Raji (cell line): ENCODE measurements around the gene ME2.

Experiments used
- POLR2A ChIP-seq: IDR thresholded peaks from 2 replicates; pipeline ENCODE4 v1.6.1; 2011; ENCODE audit warnings: low read depth, low read length, control low read depth; ENCODE audit not compliant: insufficient read depth

Gene ME2

DNA sequence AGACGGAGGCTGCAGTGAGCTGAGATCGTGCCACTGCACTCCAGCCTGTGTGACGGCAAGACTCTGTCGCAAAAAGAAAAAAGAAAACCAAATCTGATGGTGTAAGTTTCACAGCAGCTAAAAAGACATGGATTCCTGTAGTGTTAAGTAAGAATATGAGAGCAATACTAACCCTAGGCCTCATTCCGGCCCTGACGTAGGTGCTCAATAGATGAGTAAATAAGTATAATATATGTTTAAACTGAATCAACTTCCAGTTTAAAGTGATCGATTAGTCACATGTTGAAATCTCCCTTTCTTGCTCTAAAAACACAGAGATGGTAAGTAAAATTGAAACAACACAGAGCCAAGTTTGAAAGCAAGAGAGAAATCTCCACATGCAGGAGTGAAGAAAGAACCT lies 8.0 kb downstream of the ME2 start:
- no peak for TF ChIP-seq POLR2A

- TF ChIP-seq POLR2A = no peak
These were observed 16.6 kb downstream of the ME2 start for GRCh38 chr18:50895350-50896045.

GRCh38 chr18:50896093-50896492 lies 17.2 kb downstream of the ME2 start:
- TF ChIP-seq POLR2A = no peak

DNA sequence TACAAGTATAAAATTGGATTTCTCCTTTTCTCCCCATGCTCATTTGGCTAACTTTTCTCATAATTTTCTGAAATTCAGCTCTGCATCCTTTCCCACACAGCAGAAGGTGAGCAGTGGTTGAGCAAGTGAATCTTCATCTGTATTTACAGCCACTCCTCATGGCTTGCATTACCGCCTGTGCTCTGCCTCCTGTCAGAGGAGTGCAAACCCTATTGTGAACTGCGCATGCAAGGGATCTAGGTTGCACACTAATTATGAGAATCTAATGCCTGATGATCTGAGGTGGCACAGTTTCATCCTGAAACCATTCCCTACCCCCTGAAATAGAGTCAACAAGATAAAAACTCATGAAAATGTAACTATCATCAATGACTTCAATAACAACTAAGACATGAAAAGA lies 20.0 kb downstream of the ME2 start:
- no peak for TF ChIP-seq POLR2A

- TF ChIP-seq POLR2A = no peak
These were observed 23.9 kb downstream of the ME2 start for GRCh38 chr18:50902797-50903196.

GRCh38 chr18:50906843-50907242 lies 27.9 kb downstream of the ME2 start:
- no peak for TF ChIP-seq POLR2A

GRCh38 chr18:50909261-50909660 lies 30.3 kb downstream of the ME2 start:
- TF ChIP-seq POLR2A = no peak

DNA sequence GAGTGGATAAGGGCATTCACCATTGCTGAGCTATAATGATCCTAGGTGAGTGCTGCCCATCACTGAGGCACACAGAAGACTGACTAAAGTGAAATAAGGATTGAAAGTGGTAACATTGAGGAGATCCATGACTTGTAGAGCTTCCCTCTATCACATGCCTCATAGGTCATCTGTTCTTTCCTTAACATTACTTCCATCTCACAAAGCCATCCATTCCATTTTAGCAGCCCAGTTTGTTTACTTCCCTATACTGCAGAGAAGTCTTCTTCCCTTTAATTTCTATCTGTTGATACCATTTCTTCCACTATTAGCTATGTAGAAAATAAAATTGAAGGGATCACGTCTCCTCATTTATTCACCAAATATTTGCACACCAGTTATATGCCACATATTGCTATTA lies 32.1 kb downstream of the ME2 start:
- no peak for TF ChIP-seq POLR2A

- no peak for TF ChIP-seq POLR2A
These were observed 38.1 kb downstream of the ME2 start for GRCh38 chr18:50917021-50917420.

- TF ChIP-seq POLR2A = no peak
These were observed 39.2 kb downstream of the ME2 start for GRCh38 chr18:50918153-50918552.

- TF ChIP-seq POLR2A = no peak
These were observed 45.5 kb downstream of the ME2 start for GRCh38 chr18:50924372-50924771.

- TF ChIP-seq POLR2A = no peak
These were observed 47.6 kb downstream of the ME2 start for GRCh38 chr18:50926521-50926920.

- no peak for TF ChIP-seq POLR2A
These were observed 49.6 kb downstream of the ME2 start for GRCh38 chr18:50928551-50928950.

DNA sequence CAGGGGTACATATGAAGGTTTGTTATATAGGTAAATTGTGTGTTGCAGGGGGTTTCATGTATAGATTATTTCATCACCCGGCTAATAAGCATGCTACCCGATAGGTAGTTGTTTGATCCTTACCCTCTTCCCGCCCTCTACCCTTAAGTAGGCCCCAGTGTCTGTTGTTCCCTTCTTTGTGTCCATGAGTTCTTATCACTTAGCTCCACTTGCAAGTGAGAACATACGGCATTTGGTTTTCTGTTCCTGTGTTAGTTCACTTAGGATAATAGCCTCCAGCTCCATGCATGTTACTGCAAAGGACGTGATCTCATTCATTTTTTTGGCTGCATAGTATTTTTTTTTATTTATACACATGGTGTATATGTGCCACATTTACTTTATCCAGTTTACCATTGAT lies 54.8 kb downstream of the ME2 start:
- no peak for TF ChIP-seq POLR2A

- TF ChIP-seq POLR2A = no peak
These were observed 55.8 kb downstream of the ME2 start for GRCh38 chr18:50934545-50935211.

DNA sequence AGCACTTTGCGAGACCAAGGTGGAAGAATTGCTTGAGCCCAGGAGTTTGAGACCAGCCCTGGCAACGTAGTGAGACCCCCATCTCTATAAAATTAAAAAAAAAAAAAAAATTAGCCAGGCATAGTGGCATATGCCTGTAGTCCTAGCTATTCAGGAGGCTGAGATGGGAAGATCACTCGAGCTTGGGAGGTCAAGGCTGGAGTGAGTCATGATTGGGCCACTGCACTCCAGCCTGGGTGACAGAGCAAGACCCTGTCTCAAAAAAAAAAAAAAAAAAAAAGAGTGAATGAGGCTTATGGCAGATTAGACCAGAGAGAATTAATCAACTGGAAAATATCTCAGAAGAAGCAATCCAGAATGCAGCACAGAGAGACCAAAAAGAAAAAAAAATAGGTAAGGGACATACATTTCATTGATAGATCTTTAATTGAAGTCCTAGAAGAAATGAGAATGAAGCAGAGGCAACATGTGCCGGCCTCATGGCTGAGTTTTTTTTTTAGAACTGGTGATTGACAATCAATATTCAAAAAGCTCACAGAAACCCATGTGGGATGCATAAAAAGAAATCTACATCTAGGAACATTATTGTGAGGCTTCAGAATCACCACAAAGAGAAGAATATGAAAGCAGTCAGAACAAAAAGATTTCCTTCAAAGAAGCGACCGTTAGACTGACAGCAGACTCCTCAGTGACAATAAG lies 56.7 kb downstream of the ME2 start:
- no peak for TF ChIP-seq POLR2A
